HAP-1 (cell line): ENCODE results near the gene JAKMIP3.
A peak's percentile ranks its signal among the peaks of the same experiment; 100 is the strongest.

Source experiments
- DNase-seq, 2 experiments: peaks; one replicate each; pipeline ENCODE4 v3.0.0-alpha.2; 2016 to 2020; ENCODE audit warnings: low spot score in 2 of 2
- H3K27me3 ChIP-seq: fragments of 250-450 bp; sonication (Bioruptor Pico); 2 replicates; pipeline ENCODE4 v1.5.1; 2020; ENCODE audit warnings: low read depth, mild to moderate bottlenecking, moderate library complexity
- H3K36me3 ChIP-seq: fragments of 250-450 bp; sonication (Bioruptor Pico); replicated peaks from 2 replicates; pipeline ENCODE4 v1.5.1; 2020; ENCODE audit warnings: mild to moderate bottlenecking
- H3K4me1 ChIP-seq: fragments of 250-450 bp; sonication (Bioruptor Pico); 2 replicates; pipeline ENCODE4 v1.5.1; 2020; ENCODE audit warnings: mild to moderate bottlenecking
- H3K4me3 ChIP-seq: fragments of 250-450 bp; sonication (Bioruptor Pico); 2 replicates; pipeline ENCODE4 v1.5.1; 2020; ENCODE audit warnings: mild to moderate bottlenecking, moderate library complexity
- H3K9me3 ChIP-seq: fragments of 250-450 bp; sonication (Bioruptor Pico); 2 replicates; pipeline ENCODE4 v1.5.1; 2020; ENCODE audit warnings: mild to moderate bottlenecking, moderate library complexity
- in situ Hi-C: fragments of 300-500 bp; cut with MboI; formaldehyde crosslinking; loops from 3 replicates; pipeline ENCODE4 v1.14.3; 2020; ENCODE audit warnings: low sequenced_read_pairs, inconsistent platforms, mixed read lengths

JAKMIP3 gene

GRCh38 chr10:132052124-132052523 is 13.6 kb upstream of the JAKMIP3 start:
- Histone ChIP-seq H3K27me3 (peaks cover 9% of the 10 kb centered on the region; the same call in 1 of the 2 replicates), H3K4me1 (no peaks in the 10 kb centered on the region), H3K4me3 (no peak overlapping the region), H3K9me3 (peaks cover 3% of the 10 kb centered on the region; the same call in 1 of the 2 replicates), H3K36me3 (no peaks in the 10 kb centered on the region)
- DNase-seq, result no peak
- in situ Hi-C loops, result no loop called here

- H3K9me3 ChIP-seq, result peaks cover 3% of the 10 kb centered on the region; the same call in 1 of the 2 replicates
- peak in 1 of 2 experiments; percentile 34 for DNase-seq
- no peaks in the 10 kb centered on the region for H3K36me3 ChIP-seq
- H3K4me3 ChIP-seq, result no peak overlapping the region
- H3K27me3 ChIP-seq, result 0 out of 2 replicates have a peak, but pooled peaks cover 5% of the 10 kb centered on the region
- H3K4me1 ChIP-seq, result no peaks in the 10 kb centered on the region
- in situ Hi-C loops, result no loop called here
Observed at GRCh38 chr10:132054564-132054963, 11.2 kb upstream of the JAKMIP3 start.

GRCh38 chr10:132055616-132056015 is 10.1 kb upstream of the JAKMIP3 start:
- DNase-seq, result no peak
- H3K4me3 ChIP-seq, result no peak overlapping the region
- H3K27me3 ChIP-seq, result no peaks in the 10 kb centered on the region
- no peaks in the 10 kb centered on the region for H3K4me1 ChIP-seq
- H3K36me3 ChIP-seq, result no peaks in the 10 kb centered on the region
- in situ Hi-C loops, result no loop called here
- peaks cover 3% of the 10 kb centered on the region; the same call in 1 of the 2 replicates for H3K9me3 ChIP-seq

GRCh38 chr10:132056663-132057062 is 9.1 kb upstream of the JAKMIP3 start:
- no peak overlapping the region for H3K4me3 ChIP-seq
- no peaks in the 10 kb centered on the region for H3K4me1 ChIP-seq
- H3K36me3 ChIP-seq, result no peaks in the 10 kb centered on the region
- DNase-seq, result no peak
- H3K9me3 ChIP-seq, result peaks cover 3% of the 10 kb centered on the region; the same call in 1 of the 2 replicates
- in situ Hi-C loops, result no loop called here
- H3K27me3 ChIP-seq, result no peaks in the 10 kb centered on the region

GRCh38 chr10:132057191-132057681 is 8.5 kb upstream of the JAKMIP3 start:
- Histone ChIP-seq H3K4me1 (no peaks in the 10 kb centered on the region), H3K36me3 (no peaks in the 10 kb centered on the region), H3K9me3 (peaks cover 3% of the 10 kb centered on the region; the same call in 1 of the 2 replicates), H3K4me3 (no peak overlapping the region), H3K27me3 (no peaks in the 10 kb centered on the region)
- DNase-seq, result no peak
- in situ Hi-C loops, result no loop called here

DNA sequence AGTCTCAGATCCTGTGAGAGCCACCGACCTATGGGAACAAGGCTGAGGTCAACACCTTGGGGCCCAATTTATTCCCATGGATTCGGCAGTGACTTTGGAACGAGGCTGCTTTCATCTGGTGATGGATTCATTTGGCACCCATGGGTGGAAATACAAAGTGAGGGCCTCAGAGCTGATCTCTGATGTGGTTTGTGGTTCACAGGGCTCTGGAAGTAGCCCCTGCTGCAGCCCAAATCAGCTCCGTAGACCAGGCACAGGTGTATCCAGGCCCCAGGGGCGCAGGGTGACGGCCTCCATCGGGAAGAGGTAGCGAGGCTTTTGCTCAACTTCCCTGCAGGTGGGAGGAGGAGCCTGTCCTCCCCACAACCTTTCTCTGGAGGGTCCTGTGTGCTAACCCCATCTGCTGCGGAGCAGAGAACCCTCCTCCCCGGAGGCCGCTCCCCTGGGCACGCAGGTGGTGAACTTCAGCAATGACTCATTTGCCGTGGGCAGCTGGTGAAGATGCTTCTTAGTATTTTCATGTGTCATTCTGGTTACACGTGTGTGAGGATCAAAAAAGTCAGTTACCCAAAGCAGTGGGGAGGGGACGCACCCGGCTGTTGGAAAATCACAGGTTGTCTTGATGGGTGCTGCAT is 7.5 kb upstream of the JAKMIP3 start:
- Histone ChIP-seq H3K9me3 (no peaks in the 10 kb centered on the region), H3K4me3 (no peak overlapping the region), H3K36me3 (no peaks in the 10 kb centered on the region), H3K27me3 (no peaks in the 10 kb centered on the region), H3K4me1 (no peaks in the 10 kb centered on the region)
- no peak for DNase-seq
- in situ Hi-C loops, result no loop called here

- in situ Hi-C loops, result no loop called here
- H3K27me3 ChIP-seq, result no peaks in the 10 kb centered on the region
- no peak for DNase-seq
- no peaks in the 10 kb centered on the region for H3K4me1 ChIP-seq
- H3K9me3 ChIP-seq, result no peaks in the 10 kb centered on the region
- H3K36me3 ChIP-seq, result no peaks in the 10 kb centered on the region
- H3K4me3 ChIP-seq, result no peak overlapping the region
Observed at GRCh38 chr10:132058793-132059759, 6.7 kb upstream of the JAKMIP3 start.

- H3K4me1 ChIP-seq, result no peaks in the 10 kb centered on the region
- no peaks in the 10 kb centered on the region for H3K36me3 ChIP-seq
- in situ Hi-C loops, result no loop called here
- DNase-seq, result no peak
- H3K4me3 ChIP-seq, result no peak overlapping the region
- H3K27me3 ChIP-seq, result no peaks in the 10 kb centered on the region
- no peaks in the 10 kb centered on the region for H3K9me3 ChIP-seq
Observed at GRCh38 chr10:132059760-132060508, 5.8 kb upstream of the JAKMIP3 start.

GRCh38 chr10:132061030-132061429 is 4.7 kb upstream of the JAKMIP3 start:
- Histone ChIP-seq H3K4me1 (peaks cover 6% of the 10 kb centered on the region; the same call in 1 of the 2 replicates), H3K36me3 (no peaks in the 10 kb centered on the region), H3K4me3 (no peak overlapping the region), H3K27me3 (no peaks in the 10 kb centered on the region), H3K9me3 (no peaks in the 10 kb centered on the region)
- in situ Hi-C loops, result no loop called here
- DNase-seq, result no peak

DNA sequence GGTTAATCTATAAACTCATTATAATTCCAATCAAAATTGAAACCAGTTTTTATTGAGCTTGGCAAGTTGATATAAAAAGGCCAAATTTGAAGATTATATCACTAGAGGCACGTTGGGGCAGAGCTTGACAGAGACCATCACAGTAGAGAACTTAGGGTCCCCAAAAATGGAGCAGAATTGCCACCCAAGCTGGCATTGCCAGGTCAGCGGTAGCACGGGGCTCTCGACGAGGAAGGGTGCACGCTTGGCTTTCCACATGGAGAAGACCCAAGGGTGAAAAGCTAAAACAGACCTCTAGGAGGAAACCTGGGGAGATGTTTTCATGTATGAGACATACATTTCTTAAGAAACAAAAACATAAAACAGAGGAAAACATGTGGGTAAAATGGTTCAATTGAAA is 4.3 kb upstream of the JAKMIP3 start:
- in situ Hi-C loops, result no loop called here
- H3K4me1 ChIP-seq, result peaks cover 9% of the 10 kb centered on the region
- no peak for DNase-seq
- H3K36me3 ChIP-seq, result no peaks in the 10 kb centered on the region
- H3K27me3 ChIP-seq, result no peaks in the 10 kb centered on the region
- no peak overlapping the region for H3K4me3 ChIP-seq
- no peaks in the 10 kb centered on the region for H3K9me3 ChIP-seq

DNA sequence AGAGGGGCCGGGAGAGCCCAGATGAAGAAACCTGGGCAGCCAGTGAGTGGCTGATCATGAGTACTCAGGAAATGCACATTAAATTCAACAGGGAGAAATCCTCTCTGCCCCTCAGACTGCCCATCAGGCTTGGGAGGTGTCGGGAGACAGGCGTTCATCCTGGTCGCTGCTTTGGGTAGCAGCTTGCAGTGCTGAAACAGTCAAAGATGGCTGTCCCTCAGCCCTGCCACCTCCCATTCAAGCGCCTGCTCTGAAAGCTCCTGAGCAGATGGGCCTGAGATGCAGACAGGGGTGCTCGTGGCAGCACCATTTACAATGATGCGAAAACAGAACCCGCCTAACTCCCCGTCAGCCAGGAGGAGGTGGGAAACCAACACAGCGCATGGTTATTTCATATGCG is 3.6 kb upstream of the JAKMIP3 start:
- Histone ChIP-seq H3K4me1 (peaks cover 10% of the 10 kb centered on the region), H3K27me3 (no peaks in the 10 kb centered on the region), H3K36me3 (no peaks in the 10 kb centered on the region), H3K9me3 (no peaks in the 10 kb centered on the region), H3K4me3 (no peak overlapping the region)
- no peak for DNase-seq
- in situ Hi-C loops, result no loop called here

GRCh38 chr10:132062641-132063390 is 2.9 kb upstream of the JAKMIP3 start:
- in situ Hi-C loops, result no loop called here
- no peaks in the 10 kb centered on the region for H3K9me3 ChIP-seq
- DNase-seq, result no peak
- H3K4me1 ChIP-seq, result peaks cover 10% of the 10 kb centered on the region
- no peaks in the 10 kb centered on the region for H3K27me3 ChIP-seq
- no peak overlapping the region for H3K4me3 ChIP-seq
- no peaks in the 10 kb centered on the region for H3K36me3 ChIP-seq

DNA sequence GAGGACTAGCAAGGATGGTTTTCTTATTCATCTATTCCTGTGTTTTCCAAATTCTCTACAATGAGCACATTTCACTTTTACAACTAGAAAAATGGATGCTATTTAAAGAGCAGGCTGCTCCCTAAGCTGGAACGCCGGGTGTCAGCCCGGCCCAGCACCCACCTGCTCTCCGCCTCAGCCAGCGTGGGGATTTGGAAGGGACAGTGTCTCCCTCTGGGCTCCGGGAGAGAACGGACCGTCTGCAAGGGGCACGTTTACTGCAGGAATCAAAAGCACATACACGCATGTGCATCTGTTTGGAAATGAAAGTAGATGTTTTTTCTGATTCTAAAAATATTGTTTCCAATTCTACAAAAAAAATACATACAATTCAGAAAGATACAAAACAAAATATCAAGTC is 2.3 kb upstream of the JAKMIP3 start:
- in situ Hi-C loops, result no loop called here
- Histone ChIP-seq H3K4me1 (peaks cover 10% of the 10 kb centered on the region), H3K27me3 (no peaks in the 10 kb centered on the region)

More for the DNA sequence above, 2.3 kb upstream of the JAKMIP3 start:
- no peak overlapping the region for H3K4me3 ChIP-seq
- DNase-seq, result no peak
- no peaks in the 10 kb centered on the region for H3K36me3 ChIP-seq
- H3K9me3 ChIP-seq, result no peaks in the 10 kb centered on the region
